HCT116 (cell line): ENCODE results near the gene MXRA8. TPM values are rescaled to one million over a fixed set of nuclear protein-coding genes. Genes with fewer than 3 reads are reported as not detected.

Experiments used
- ATAC-seq: fragments of 200-7000 bp; cut with Tn5 transposase; 2 replicates; pipeline ENCODE4 v1.9.1; 2020; ENCODE audit warnings: mild to moderate bottlenecking, moderate library complexity
- Bru-seq: library from RNA; stranded (reverse); fragments of 400-500 nt; gene quantifications from one replicate; lab custom pipeline; 2021; lab: Mats Ljungman, UMichigan
- BruChase-seq, 2 experiments: library from RNA; stranded (reverse); fragments of 400-500 nt; gene quantifications; one replicate each; lab custom pipeline; 2021; lab: Mats Ljungman, UMichigan
- BruUV-seq: library from RNA; stranded (reverse); fragments of 400-500 nt; replicated peaks from 2 replicates; lab custom pipeline; 2021; lab: Mats Ljungman, UMichigan
- CTCF ChIA-PET: fragments of 300-600 bp; sonication (Branson Sonifier 250); formaldehyde crosslinking; loops from one replicate; lab custom pipeline; 2021; ENCODE audit warnings: antibody characterized with exemption; lab: Charles Lee
- POLR2A ChIA-PET: fragments of 300-600, 350-600 bp; sonication (Branson Sonifier 250); formaldehyde crosslinking; loops from one replicate; lab custom pipeline; 2021; ENCODE audit warnings: antibody characterized with exemption; lab: Charles Lee
- RAD21 ChIA-PET, 2 experiments: fragments of 300-600 bp; sonication (Branson Sonifier 250); formaldehyde crosslinking; loops; one replicate each; lab custom pipeline; 2023; ENCODE audit warnings: low total read pairs in 2 of 2; ENCODE audit not compliant: uncharacterized antibody in 2 of 2, unreplicated experiment in 2 of 2, low non-redundant PET in 1 of 2; lab: Charles Lee
- DNase-seq: peaks from one replicate; pipeline ENCODE4 v3.0.0-alpha.2; 2010; ENCODE audit warnings: low read depth, low spot score
- H2AFZ ChIP-seq: fragments of 200-600 bp; shearing (Covaris generic), sonication (generic); 2 replicates; pipeline ENCODE4 v1.6.1; 2017; ENCODE audit warnings: low read depth, mixed run types, mixed read lengths, antibody characterized with exemption, low read length; ENCODE audit not compliant: poor library complexity, severe bottlenecking
- H3K27ac ChIP-seq: 2 replicates; pipeline ENCODE4 v1.5.1; 2012; ENCODE audit warnings: low read depth, low read length
- H3K27me3 ChIP-seq: fragments of 200-600 bp; sonication (generic); 2 replicates; pipeline ENCODE4 v1.6.1; 2016; ENCODE audit warnings: mixed run types, low read length, mixed read lengths; ENCODE audit not compliant: insufficient read depth
- H3K36me3 ChIP-seq, 2 experiments: fragments of 200-500 bp in 1 of 2; fragments of 200-600 bp in 1 of 2; sonication (Bioruptor generic) in 1 of 2; sonication (generic) in 1 of 2; 2 replicates each; pipeline versions ENCODE4 v1.5.1 to v1.6.1; 2014 to 2016; ENCODE audit warnings: low read length in 2 of 2, inconsistent platforms in 1 of 2, mixed read lengths in 1 of 2, mixed run types in 1 of 2; ENCODE audit not compliant: insufficient read depth in 2 of 2, control insufficient read depth in 1 of 2
- H3K4me1 ChIP-seq, 2 experiments: fragments of 200-600 bp in 1 of 2; sonication (generic) in 1 of 2; 2 replicates each; pipeline versions ENCODE4 v1.5.1 to v1.6.1; 2012 to 2017; ENCODE audit warnings: low read length in 2 of 2, inconsistent platforms in 1 of 2, mild to moderate bottlenecking in 1 of 2, mixed read lengths in 1 of 2, mixed run types in 1 of 2, moderate library complexity in 1 of 2; ENCODE audit not compliant: insufficient read depth in 2 of 2, control insufficient read depth in 1 of 2
- H3K4me2 ChIP-seq: fragments of 200-600 bp; sonication (generic); 2 replicates; pipeline ENCODE4 v1.6.1; 2017; ENCODE audit warnings: mixed run types, low read length, mixed read lengths
- H3K4me3 ChIP-seq, 2 experiments: fragments of 200-600 bp in 1 of 2; sonication (generic) in 1 of 2; replicated peaks in 1 of 2; 2 replicates each; pipeline ENCODE4 v1.5.1; 2011 to 2016; ENCODE audit warnings: low read length in 2 of 2, control low read depth in 1 of 2, low read depth in 1 of 2, mild to moderate bottlenecking in 1 of 2, mixed read lengths in 1 of 2, mixed run types in 1 of 2
- H3K79me2 ChIP-seq: fragments of 200-600 bp; sonication (generic); 2 replicates; pipeline ENCODE4 v1.6.1; 2017; ENCODE audit warnings: mild to moderate bottlenecking, mixed run types, low read length, moderate library complexity, mixed read lengths; ENCODE audit not compliant: insufficient read depth
- H3K9ac ChIP-seq: fragments of 200-600 bp; sonication (generic); 2 replicates; pipeline ENCODE4 v1.6.1; 2016; ENCODE audit warnings: low read length, mixed read lengths
- H3K9me2 ChIP-seq: fragments of 200-600 bp; sonication (generic), shearing (Covaris generic); 2 replicates; pipeline ENCODE4 v1.6.1; 2017; ENCODE audit warnings: mixed run types, mild to moderate bottlenecking, moderate library complexity; ENCODE audit not compliant: insufficient read depth
- H3K9me3 ChIP-seq, 2 experiments: fragments of 200-500 bp in 1 of 2; fragments of 200-600 bp in 1 of 2; sonication (Bioruptor generic) in 1 of 2; sonication (generic) in 1 of 2; 2 replicates each; pipeline ENCODE4 v1.6.1; 2014 to 2017; ENCODE audit warnings: low read length in 2 of 2, mixed read lengths in 2 of 2, inconsistent platforms in 1 of 2, low read depth in 1 of 2, mild to moderate bottlenecking in 1 of 2, mixed run types in 1 of 2, moderate library complexity in 1 of 2; ENCODE audit not compliant: control insufficient read depth in 1 of 2, insufficient read depth in 1 of 2
- H4K20me1 ChIP-seq: fragments of 200-600 bp; sonication (generic), shearing (Covaris generic); 2 replicates; pipeline ENCODE4 v1.6.1; 2017; ENCODE audit warnings: mixed run types, mild to moderate bottlenecking, moderate library complexity; ENCODE audit not compliant: insufficient read depth
- ATF3 ChIP-seq: IDR thresholded peaks from 2 replicates; pipeline ENCODE4 v1.6.1; 2012
- EZH2 ChIP-seq: fragments of 200-600 bp; sonication (generic); IDR thresholded peaks from 2 replicates; pipeline ENCODE4 v1.6.1; 2017; ENCODE audit warnings: antibody characterized with exemption, mixed run types
- POLR2A ChIP-seq: IDR thresholded peaks from 2 replicates; pipeline ENCODE4 v1.7.0; 2011; ENCODE audit warnings: borderline replicate concordance; ENCODE audit not compliant: insufficient read depth, insufficient read length; ENCODE audit errors: extremely low read depth
- REST ChIP-seq: IDR thresholded peaks from 2 replicates; pipeline ENCODE4 v1.6.1; 2012; ENCODE audit warnings: low read depth
- SP1 ChIP-seq: IDR thresholded peaks from 2 replicates; pipeline ENCODE4 v1.6.1; 2012; ENCODE audit warnings: low read depth
- intact Hi-C: fragments of 100-400 bp; cut with micrococcal nuclease; formaldehyde crosslinking; loops from 2 replicates; pipeline ENCODE4 v1.10.0; 2022
- long read RNA-seq: library from polyadenylated mRNA; unstranded; transcript quantifications from one replicate; pipeline ENCODE4 v2.0.0, GENCODE V29; 2021; ENCODE audit not compliant: unreplicated experiment
- polyA plus RNA-seq: library from polyadenylated mRNA; unstranded; fragments of >200 nt; gene quantifications from 2 replicates; pipeline ENCODE4 v1.2.1, GENCODE V29; 2012; ENCODE audit warnings: missing spikeins
- total RNA-seq: library from RNA; stranded (reverse); gene quantifications from one replicate; pipeline ENCODE4 v1.2.1, GENCODE V29; 2021; ENCODE audit not compliant: unreplicated experiment
- TF ChIP-seq, protein P1 (sequence below): IDR thresholded peaks from 2 replicates; pipeline ENCODE4 v1.6.1; 2012

Gene MXRA8, protein sequence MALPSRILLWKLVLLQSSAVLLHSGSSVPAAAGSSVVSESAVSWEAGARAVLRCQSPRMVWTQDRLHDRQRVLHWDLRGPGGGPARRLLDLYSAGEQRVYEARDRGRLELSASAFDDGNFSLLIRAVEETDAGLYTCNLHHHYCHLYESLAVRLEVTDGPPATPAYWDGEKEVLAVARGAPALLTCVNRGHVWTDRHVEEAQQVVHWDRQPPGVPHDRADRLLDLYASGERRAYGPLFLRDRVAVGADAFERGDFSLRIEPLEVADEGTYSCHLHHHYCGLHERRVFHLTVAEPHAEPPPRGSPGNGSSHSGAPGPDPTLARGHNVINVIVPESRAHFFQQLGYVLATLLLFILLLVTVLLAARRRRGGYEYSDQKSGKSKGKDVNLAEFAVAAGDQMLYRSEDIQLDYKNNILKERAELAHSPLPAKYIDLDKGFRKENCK
- total RNA-seq (0.74 TPM), Bru-seq, nascent RNA (not detected), BruChase-seq, experiment 1, labeled RNA remaining after a 6-hour chase (percentile 33 among the genes with signal in this experiment), BruChase-seq, experiment 2, labeled RNA remaining after a 2-hour chase (percentile 15 among the genes with signal in this experiment)
- polyA plus RNA-seq, result 3.6 and 3.7 TPM in 2 replicates
- long read RNA-seq, partial matches to known transcripts, result 1 of 2 reads
- long read RNA-seq, other reads (novel, unspliced or antisense), result 1 of 2 reads

GRCh38 chr1:1358433-1359271 is at the start of gene MXRA8:
MXRA8 (minus strand) TSS chr1:1358555; CDS start chr1:1358504, 51 bp downstream.
- H3K27ac ChIP-seq, result no peak within 1 kb of the TSS
- DNase-seq, result no peak

More at GRCh38 chr1:1358433-1359271, at the start of gene MXRA8:
- H4K20me1 ChIP-seq, result no peaks in the 10 kb centered on the region
- no TSS peak for BruUV-seq
- ATAC-seq, result no peak
- intact Hi-C loops, result no loop called here
- no peaks in the 10 kb centered on the region for H3K27me3 ChIP-seq
- POLR2A ChIA-PET, result no interaction called here
- H3K4me3 ChIP-seq, result no peak within 1 kb of the TSS
- no peak within 1 kb of the TSS for H3K9ac ChIP-seq
- no peaks in the 10 kb centered on the region for H3K9me2 ChIP-seq
- TF ChIP-seq ATF3, result no peak
- no peak for TF ChIP-seq EZH2
- no peak for TF ChIP-seq POLR2A
- no peak for TF ChIP-seq SP1
- TF ChIP-seq REST, result no peak
- TF ChIP-seq, protein P1, sequence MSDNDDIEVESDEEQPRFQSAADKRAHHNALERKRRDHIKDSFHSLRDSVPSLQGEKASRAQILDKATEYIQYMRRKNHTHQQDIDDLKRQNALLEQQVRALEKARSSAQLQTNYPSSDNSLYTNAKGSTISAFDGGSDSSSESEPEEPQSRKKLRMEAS, result no peak
- TF ChIP-seq, all 23 proteins: peak for 0
- H3K9me3 ChIP-seq, result no peaks in the 10 kb centered on the region
- ChIA-PET RAD21 (no interaction called here), CTCF (no interaction called here)
- H3K4me2 ChIP-seq, result no peak within 1 kb of the TSS; the same call in 1 of the 2 replicates
- no peaks in the 10 kb centered on the region for H3K79me2 ChIP-seq
- H3K4me1 ChIP-seq, result peaks cover 20 to 54% of the 10 kb centered on the region in 2 experiments
- no peak within 1 kb of the TSS for H2AFZ ChIP-seq
- H3K36me3 ChIP-seq, result no peaks in the 10 kb centered on the region
